GM12874 (cell line): Measurements from ENCODE around the gene VPS18.

Experiments
- CTCF ChIP-seq: IDR thresholded peaks from 2 replicates; pipeline ENCODE4 v1.5.1; 2011; ENCODE audit warnings: low read depth, mild to moderate bottlenecking, control low read depth, low read length, moderate library complexity; ENCODE audit not compliant: insufficient read depth

VPS18 gene

GRCh38 chr15:40938536-40938870 lies 44.3 kb downstream of the VPS18 start:
- no peak for TF ChIP-seq CTCF

GRCh38 chr15:40940296-40940801 lies 46.1 kb downstream of the VPS18 start:
- no peak for TF ChIP-seq CTCF

- no peak for TF ChIP-seq CTCF
These were observed 46.8 kb downstream of the VPS18 start for GRCh38 chr15:40941068-40941527.

- TF ChIP-seq CTCF: peak; percentile 70
These were observed 47.5 kb downstream of the VPS18 start for GRCh38 chr15:40941528-40942336.

- TF ChIP-seq CTCF: no peak
These were observed 48.1 kb downstream of the VPS18 start for GRCh38 chr15:40942337-40942854.

GRCh38 chr15:40942878-40943277 lies 48.6 kb downstream of the VPS18 start:
- no peak for TF ChIP-seq CTCF

- TF ChIP-seq CTCF: no peak
These were observed 49.6 kb downstream of the VPS18 start for GRCh38 chr15:40943764-40944365.
